Measurements from ENCODE around the gene SLC66A3.

- TF ChIP-seq, protein P1, sequence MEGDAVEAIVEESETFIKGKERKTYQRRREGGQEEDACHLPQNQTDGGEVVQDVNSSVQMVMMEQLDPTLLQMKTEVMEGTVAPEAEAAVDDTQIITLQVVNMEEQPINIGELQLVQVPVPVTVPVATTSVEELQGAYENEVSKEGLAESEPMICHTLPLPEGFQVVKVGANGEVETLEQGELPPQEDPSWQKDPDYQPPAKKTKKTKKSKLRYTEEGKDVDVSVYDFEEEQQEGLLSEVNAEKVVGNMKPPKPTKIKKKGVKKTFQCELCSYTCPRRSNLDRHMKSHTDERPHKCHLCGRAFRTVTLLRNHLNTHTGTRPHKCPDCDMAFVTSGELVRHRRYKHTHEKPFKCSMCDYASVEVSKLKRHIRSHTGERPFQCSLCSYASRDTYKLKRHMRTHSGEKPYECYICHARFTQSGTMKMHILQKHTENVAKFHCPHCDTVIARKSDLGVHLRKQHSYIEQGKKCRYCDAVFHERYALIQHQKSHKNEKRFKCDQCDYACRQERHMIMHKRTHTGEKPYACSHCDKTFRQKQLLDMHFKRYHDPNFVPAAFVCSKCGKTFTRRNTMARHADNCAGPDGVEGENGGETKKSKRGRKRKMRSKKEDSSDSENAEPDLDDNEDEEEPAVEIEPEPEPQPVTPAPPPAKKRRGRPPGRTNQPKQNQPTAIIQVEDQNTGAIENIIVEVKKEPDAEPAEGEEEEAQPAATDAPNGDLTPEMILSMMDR (IDR thresholded peaks at IDR 0.05; ENCODE audit: insufficient read depth, low read depth, low read length) = no peak
- no peak for TF ChIP-seq EZH2 (IDR thresholded peaks at IDR 0.05; ENCODE audit: insufficient read depth, low read length)
These were observed 2.0 kb downstream of the SLC66A3 start for GRCh38 chr2:11157296-11157695.

Measured in astrocyte (in vitro differentiated cells and primary cell).